NCI-H2171 (cell line): ENCODE measurements around the gene LDLR.
"Not testable (repeated sequence)": the region's sequence is repeated elsewhere in the genome, so short reads cannot be mapped to it uniquely, and the experiment has no call there.

ENCODE experiments used
- DNase-seq: peaks from one replicate; lab custom pipeline; 2025; lab: John Stamatoyannopoulos, UW

Gene LDLR

GRCh38 chr19:11141937-11142527 lies 52.8 kb downstream of the LDLR start:
- DNase-seq, result no peak

GRCh38 chr19:11142528-11143171 lies 53.4 kb downstream of the LDLR start:
- no peak for DNase-seq

- DNase-seq, result no peak
Measured at GRCh38 chr19:11145536-11145924, 56.3 kb downstream of the LDLR start.

GRCh38 chr19:11148001-11148400 lies 58.7 kb downstream of the LDLR start:
- DNase-seq, result no peak

GRCh38 chr19:11151181-11151580 lies 61.9 kb downstream of the LDLR start:
- no peak for DNase-seq

- DNase-seq, result no peak
Measured at GRCh38 chr19:11152318-11153062, 63.2 kb downstream of the LDLR start.

- DNase-seq, result no peak
Measured at GRCh38 chr19:11154683-11155047, 65.4 kb downstream of the LDLR start.

- DNase-seq, result peak; percentile 96
Measured at GRCh38 chr19:11155373-11156120, 66.3 kb downstream of the LDLR start, which contains the start of gene SPC24. Gene SPC24, minus strand, starts transcription at chr19:11155782. Its CDS starts 6 bp downstream, at chr19:11155776.

- no peak for DNase-seq
Measured at GRCh38 chr19:11159598-11160439, 70.6 kb downstream of the LDLR start.

GRCh38 chr19:11160440-11160768 lies 71.1 kb downstream of the LDLR start:
- DNase-seq, result not testable (repeated sequence)

GRCh38 chr19:11164296-11164695 lies 75.0 kb downstream of the LDLR start:
- DNase-seq, result no peak

- no peak for DNase-seq
Measured at GRCh38 chr19:11164879-11165406, 75.7 kb downstream of the LDLR start.

- no peak for DNase-seq
Measured at GRCh38 chr19:11165486-11166030, 76.3 kb downstream of the LDLR start.

- DNase-seq, result no peak
Measured at GRCh38 chr19:11166281-11167142, 77.2 kb downstream of the LDLR start.

GRCh38 chr19:11168568-11168967 lies 79.3 kb downstream of the LDLR start:
- DNase-seq, result no peak

GRCh38 chr19:11169896-11170678 lies 80.8 kb downstream of the LDLR start:
- DNase-seq, result no peak

GRCh38 chr19:11171144-11171543 lies 81.9 kb downstream of the LDLR start:
- DNase-seq, result no peak

- DNase-seq, result no peak
Measured at GRCh38 chr19:11172576-11172975, 83.3 kb downstream of the LDLR start.

GRCh38 chr19:11173516-11174155 lies 84.4 kb downstream of the LDLR start:
- no peak for DNase-seq
